T-helper 2 cell (primary cell): ENCODE results near the gene LENG1.

ENCODE experiments used
- DNase-seq, 5 experiments: peaks; one replicate each; pipeline versions ENCODE4 v3.0.0 to v3.0.0-alpha.2; 2012 to 2022

The LENG1 gene

DNA sequence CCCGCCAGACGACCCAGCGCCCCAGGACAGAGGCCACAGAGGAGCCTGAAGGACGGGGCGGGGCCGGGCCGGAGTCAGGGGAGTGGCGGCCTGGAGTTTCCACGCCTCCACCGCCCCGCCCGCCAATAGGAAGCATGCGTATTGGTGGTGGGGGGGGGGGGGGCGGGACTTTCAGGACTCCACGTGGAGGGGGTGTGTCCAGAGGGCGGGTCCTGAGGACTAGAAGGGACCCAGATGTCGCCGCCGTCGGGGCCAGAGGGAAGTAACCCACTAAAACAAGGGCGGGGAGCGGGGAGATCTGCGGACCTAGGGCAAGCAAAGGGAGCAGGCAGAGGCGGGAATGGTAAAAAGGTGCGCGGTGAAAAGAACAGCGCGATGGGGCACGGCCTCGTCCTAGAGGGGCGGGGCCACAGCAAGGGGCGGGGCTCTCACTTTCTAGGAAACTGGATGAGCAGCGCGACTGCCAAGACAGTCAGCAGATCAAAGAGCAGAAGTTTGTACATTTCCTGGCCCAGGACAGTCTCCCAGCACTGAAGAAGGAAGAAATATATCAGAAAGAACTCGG lies 2.8 kb upstream of the LENG1 start:
- DNase-seq, result peak; percentile 59 to 83 (median 67)

DNA sequence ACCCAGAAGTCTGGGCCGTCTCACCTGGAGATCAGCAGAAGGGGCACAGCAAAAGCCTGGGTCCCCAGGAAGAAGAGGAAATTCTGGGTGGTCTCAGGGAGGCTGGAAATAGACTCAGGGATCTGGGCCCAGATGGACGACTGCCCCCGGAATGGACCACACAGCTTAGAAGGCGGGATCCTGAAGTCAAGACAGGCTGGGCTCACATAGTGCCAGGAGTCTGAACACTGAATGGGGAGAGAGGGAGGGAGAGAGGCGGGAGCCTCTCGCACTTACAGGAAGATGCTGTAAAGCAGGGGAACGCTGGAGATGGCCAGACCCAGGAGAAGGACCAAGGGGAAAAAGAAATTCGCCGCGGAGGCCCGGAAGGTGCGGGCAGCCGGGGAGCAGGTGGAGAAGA lies 1.3 kb upstream of the LENG1 start:
- DNase-seq, result no peak

DNA sequence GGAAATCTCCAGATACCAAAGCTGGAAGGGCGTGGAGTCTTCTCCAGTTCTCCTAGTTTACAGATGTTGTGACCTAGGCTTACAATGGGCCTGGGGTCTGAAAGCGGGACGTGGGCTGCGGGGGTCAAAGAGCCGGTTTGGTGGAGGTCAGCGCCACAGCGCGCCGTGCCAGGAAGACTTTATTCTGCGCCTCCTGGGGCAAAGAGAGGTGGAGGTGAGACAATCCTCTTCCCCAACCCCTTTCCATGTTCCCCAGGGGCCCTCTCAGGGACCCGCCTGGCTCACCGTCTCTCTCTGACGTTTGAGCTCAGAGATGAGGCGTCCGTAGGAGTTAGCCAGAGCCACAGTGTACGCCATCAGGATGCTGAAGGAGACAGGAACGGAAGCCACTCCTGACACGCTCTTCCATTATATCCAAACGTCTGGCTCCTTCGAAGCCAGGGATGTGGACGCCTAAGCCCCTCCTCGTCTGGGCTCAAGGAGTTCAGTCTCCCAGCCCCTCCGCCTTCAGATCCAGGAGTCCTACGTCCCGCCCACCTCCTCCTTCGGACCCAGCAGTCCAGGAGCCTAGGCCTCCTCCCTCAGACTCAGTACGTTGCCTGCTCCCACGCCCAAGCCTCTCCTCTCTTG lies 776 bp upstream of the LENG1 start:
- DNase-seq, result no peak

DNA sequence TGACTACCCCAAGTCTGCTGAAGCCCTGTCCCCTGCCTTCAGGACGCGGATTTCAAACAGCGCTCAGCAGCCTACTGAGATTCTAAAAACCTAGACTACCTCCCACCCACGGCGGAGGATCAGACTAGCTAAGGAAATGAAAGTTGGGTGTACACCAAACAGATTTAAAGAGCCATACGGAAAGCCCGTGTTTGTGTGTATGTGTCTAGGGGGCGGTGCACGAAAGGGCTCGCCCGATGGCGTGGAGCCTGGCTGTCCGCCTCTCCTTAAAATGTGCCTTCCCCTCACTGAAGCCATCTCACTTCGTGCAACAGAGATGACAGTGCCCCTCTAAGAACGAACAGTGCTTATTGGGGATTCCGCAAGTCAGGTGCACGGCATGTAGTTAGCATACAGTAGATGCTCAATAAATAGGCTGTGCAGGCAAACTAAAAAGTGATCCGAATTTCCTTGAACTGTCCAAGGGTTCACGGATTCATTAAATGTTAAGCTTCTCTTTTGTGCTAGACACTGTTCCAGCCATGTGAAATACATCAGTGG lies 639 bp downstream of the LENG1 start:
- DNase-seq, result peak in 3 of 5 experiments; percentile 15 to 70 (median 21)

DNA sequence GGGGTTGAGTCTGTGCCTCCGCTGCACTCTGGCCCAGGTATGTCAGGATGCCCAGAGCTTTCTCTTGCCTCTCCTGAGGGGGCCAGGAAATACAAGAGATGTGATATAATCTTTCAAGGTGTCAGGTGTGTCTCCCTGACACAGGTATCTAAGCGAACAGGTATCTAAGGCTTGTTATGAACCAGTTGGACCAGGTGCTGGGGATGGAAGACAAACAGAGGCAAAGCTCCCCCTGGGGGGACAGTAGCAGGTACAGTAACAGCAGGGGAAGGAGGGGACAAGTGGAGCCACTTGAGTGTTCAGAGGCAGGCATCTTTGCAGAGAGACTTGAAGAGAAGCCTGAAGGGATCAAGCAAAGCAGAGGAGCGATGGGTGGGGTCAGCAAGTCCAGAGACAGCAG lies 2.6 kb downstream of the LENG1 start:
- DNase-seq, result no peak

DNA sequence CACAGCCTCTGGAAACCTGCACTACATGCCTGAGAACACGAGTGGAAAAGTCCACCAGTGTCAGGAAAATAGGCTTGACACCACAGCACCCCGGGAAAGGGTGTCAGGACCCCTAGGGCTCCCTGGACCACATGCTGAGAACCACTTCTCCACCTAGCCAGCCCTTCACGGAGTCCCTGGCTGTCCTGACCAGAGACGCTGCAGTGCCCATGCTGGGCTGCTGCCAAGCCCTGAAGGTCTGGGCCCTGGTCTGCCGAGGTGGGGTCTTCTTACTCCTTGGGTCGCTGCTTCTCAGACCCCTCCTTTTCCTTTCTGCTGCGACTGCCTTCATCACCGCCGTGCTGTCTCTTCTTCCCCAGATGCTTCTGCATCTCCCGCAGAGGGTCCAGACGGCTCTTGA lies 3.0 kb downstream of the LENG1 start:
- no peak for DNase-seq

DNA sequence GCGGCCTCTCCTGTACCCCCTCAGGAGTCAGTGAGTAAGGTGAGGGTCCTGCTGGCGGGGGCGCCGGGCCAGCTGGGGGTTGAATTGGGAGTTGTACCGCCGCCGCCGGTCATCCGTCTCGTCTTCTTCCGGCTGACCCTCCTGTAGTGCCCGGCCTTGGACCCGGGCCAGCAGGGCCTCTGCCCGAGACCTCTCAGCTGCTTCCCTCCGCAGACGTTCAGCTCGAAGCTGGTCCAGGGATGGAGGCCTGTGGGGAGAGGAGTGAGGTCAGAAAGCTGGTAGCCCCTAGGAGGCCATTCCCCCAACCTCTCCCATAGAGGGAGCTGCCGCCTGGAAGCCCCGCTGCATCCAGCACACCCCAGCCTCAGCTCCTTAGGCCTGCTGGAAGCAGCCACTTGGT lies 3.8 kb downstream of the LENG1 start:
- DNase-seq, result no peak

DNA sequence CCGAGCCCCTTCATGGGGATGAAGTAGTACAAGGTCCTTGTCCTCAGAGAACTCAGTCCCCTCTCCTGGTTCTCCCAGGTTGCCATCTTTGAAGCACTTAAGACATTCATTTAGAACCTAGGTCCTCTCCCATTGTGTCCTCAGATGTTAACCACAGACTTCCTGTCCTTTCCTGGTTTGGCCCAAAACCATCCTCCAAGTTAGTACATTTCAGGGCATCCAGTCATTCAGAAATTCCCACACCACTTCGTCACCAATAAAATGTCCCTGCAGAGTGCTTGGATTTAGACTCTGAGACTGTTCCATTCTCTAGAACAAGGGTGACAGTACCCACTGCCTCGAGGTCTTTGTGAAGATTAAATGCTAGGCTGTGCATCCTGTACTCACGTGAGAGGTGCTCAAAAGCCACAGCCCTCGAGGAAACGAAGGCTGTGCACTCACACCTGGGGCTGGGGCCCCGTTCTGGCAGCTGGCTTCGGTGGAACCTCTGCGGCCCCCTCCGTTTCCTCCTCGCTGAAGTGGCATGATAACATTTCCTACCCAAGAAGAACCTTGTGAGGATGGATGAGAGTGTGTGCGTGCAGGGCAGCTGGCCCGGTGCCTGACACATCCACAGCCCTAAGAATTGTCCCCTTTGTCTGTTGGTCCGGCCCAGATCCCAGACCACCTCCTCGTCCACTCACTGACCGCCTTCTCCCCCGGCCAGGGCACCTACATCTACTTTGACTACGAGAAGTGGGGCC lies 4.7 kb downstream of the LENG1 start:
- DNase-seq, result peak in 3 of 5 experiments; percentile 33 to 92 (median 41)

DNA sequence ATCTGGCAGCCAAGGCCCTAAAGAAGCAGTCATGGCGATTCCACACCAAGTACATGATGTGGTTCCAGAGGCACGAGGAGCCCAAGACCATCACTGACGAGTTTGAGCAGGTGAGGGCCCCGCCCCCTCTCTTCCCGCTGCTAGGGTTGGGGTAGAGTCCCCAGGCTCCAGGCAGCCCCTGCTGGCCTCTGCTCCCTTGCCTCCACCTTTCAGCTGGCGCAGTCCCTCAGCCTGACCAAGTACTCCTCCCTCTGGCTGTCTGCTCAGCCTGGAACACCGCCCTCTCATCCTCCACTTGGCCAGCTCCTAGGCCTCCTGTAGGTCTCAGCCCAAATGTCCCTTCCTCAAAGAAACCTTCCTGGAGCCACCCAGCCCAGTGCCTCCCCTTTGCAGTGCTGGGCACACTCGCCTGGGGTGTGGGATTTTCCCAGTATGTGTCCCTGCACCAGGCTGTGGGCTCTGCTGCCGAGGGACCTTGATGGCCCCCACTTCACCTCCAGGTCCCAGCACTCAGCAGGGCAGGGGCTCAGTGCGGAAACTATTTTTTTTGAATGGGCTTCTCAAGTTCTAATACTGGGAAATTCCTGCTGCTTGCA lies 5.7 kb downstream of the LENG1 start:
- no peak for DNase-seq

DNA sequence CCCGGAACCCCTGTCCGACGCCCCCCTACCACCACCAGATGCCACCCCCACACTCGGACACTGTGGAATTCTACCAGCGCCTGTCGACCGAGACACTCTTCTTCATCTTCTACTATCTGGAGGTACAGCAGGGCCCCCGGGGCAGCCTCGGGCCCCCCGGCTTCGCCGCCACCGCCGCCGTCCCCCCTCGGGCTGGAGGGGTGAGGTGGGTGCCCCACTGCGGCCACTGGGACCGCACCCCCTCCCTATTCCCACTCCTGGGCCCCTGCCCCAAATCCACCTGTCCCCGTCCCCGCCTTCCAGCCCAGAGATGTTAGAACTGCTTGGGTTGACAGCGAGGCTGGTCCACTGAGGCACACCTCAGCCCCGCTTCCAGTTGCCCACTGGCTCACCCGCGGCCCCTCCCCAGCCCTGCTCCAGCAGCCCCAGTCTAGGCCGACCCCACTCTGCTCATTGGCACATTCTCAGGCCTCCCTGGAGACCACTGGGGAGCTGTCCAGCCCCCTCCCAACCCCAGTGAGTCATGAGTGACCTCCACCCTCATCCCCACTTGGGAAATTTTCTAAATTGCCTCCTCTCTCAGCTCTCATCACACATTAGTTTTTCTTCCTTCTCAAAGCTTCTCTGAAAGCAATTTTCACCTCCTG lies 6.5 kb downstream of the LENG1 start:
- no peak for DNase-seq

DNA sequence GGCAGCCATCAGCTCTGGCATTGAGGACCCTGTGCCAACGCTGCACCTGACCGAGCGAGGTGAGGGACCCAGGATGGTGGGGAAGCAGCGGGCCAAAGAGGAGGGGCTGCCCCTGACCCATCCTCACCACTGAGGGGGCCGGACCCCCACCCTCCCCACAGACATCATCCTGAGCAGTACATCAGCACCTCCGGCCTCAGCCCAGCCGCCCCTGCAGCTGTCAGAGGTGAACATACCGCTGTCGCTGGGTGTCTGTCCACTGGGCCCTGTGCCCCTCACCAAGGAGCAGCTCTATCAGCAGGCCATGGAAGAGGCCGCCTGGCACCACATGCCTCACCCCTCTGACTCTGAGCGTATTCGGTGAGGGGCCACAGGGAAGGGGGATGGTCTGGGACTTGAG lies 7.3 kb downstream of the LENG1 start:
- no peak for DNase-seq

DNA sequence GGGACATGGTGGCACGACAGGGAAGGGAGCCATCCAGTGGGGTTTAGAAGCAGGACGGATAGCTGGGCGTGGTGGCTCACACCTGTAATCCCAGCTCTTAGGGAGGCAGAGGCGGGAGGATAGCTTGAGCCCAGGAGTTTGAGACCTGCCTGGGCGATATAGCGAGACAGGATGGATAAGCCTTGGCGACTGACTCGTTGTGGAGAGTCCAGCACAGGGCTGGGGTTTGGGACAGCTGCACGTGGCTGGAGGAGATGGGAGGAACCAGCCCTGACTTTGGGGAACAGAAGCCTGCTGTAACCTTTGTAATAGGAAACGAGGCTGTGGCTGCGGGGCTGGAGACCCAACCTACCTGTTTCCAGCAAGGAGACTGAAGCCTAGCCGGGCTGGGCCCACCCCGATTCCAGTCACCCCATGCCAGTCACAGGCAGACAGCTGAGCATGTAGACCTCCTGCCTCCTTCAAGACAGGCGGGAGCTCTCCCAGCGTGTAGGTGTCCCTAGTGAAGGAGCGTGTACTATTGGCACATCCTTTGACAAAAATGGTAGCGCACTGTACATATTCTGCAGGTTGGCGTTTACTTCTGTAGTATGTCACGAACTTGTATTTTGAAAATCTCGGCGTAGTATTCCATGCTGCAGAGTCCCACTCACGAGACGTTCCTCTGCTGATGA lies 8.0 kb downstream of the LENG1 start:
- DNase-seq, result no peak

DNA sequence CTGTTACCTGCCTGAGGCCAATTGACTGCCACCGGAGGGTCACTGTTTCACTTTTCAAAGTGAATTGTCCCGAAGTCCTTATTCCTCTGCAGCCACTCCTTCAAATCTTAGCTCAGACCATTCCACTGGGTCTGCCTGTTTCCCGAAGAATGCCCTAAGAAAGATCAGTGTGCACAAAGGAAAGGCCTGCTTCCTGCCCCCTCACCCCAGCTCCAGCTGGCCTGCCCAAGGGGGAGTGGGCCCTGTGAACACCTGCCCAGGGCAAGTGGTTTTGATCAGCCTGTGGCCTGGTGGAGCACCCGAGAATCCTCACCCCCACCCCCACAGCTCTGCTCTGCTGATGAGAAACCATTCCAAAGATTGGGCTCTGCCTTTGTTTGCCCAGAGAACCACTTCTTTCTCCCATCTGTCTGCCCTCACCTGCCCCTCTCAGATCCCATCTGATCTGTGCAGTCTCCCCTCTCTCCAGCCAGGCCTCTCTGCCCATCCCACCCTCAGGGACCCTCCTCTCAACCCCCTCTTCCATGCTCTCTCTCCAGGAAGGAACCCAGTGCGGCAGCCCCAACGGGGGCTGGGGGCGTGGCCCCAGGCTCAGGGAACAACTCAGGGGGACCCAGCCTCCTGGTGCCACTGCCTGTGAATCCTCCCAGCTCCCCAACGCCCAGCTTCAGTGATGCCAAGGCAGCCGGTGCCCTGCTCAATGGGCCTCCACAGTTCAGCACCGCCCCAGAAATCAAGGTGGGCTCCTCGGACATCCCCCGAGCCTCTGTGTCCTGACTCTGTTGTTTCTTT lies 10.3 kb downstream of the LENG1 start:
- DNase-seq, result no peak

DNA sequence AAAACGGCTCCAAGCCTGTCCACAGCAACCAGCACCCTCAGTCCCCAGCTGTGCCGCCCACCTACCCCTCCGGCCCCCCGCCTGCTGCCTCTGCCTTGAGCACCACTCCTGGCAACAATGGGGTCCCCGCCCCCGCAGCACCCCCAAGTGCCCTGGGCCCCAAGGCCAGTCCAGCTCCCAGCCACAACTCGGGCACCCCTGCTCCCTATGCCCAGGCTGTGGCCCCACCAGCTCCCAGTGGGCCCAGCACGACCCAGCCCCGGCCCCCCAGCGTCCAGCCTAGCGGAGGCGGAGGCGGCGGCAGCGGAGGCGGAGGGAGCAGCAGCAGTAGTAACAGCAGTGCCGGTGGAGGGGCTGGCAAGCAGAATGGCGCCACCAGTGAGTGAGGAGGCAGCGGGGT lies 11.4 kb downstream of the LENG1 start:
- no peak for DNase-seq

DNA sequence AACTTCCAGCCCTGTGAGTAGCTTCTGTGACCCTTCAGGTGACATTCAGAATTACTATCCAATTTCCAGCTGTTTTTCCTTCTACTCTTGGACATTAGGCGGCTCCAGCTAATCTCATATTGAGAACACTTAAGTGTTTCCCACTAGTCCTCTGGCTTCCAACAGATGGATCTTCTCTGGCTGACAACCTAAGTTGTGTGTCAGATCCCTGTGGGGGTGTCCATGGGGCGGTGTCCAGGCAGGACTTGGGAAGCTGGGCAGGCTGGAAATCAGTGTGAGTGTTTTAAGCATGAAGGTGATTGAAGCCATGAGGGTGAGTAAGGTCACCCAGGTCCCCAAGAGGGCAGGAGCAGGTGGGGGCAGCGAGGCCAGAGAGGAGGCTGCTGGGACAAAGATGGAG lies 11.8 kb downstream of the LENG1 start:
- DNase-seq, result no peak

DNA sequence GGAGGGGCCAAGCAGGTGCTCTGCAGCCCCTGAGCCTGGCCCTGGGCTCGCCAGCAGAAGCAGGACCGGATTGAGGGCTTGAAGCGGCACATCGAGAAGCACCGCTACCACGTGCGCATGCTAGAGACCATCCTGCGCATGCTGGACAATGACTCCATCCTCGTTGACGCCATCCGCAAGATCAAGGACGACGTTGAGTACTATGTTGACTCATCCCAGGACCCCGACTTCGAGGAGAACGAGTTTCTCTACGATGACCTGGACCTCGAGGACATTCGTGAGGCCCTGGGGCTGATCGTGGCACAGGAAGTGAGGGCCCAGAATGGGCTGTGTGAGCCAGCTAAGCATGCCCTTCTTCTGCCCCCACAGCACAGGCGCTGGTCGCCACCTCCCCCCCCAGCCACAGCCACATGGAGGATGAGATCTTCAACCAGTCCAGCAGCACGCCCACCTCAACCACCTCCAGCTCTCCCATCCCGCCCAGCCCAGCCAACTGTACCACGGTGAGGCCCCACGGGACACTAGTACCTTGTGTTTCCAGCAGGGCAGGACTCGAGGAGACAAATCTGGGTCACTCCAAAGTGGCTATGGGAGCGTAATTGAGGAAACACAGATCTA lies 13.9 kb downstream of the LENG1 start:
- no peak for DNase-seq

DNA sequence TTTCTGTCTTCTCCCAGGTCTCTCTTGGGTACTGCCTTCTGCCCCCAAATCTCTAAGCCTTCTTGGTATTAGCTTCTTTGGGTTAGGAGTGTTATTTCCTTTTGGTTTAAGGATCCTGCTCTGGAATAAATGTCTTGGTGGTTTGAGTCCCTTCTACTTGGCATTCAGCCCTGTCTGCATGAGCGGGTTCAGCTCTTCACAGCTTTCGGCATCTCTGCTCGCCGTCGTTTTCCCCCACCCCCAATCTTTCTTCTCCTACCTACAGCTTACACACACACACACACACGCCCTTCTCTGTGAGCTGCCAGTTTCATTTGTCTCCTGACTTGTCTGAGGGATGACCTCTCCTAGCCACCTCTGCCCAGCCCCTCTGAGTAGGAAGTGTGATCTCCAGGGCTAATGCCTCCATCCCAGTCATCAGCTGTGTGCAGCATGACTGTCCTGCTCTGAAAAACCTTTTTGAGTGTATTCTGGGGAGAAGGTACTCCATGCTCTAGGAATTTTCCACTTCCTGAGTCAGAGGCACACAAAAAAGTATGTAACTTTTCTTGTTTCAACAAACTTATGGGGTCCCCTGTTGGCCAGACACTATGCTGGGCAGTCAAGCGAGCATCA lies 17.2 kb downstream of the LENG1 start:
- no peak for DNase-seq

DNA sequence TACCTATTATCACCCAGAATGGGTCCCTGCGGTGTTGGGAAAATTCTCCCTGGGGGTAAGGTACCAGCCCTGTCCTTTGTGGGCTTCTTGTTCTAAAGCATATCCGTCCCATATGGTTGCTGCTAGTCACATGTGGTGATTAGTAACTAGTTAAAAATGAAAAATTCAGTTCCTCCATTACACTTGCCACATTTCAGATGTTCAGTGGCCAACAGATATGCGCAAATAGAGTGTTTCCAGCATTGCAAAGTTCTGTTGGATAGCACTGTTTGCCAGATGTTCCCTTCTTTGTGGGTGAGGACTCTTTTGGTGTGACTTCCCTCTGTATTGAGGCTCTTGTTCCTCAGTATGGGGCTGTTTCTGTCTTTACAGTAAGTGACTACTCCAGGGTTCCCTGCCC lies 18.2 kb downstream of the LENG1 start:
- DNase-seq, result no peak

DNA sequence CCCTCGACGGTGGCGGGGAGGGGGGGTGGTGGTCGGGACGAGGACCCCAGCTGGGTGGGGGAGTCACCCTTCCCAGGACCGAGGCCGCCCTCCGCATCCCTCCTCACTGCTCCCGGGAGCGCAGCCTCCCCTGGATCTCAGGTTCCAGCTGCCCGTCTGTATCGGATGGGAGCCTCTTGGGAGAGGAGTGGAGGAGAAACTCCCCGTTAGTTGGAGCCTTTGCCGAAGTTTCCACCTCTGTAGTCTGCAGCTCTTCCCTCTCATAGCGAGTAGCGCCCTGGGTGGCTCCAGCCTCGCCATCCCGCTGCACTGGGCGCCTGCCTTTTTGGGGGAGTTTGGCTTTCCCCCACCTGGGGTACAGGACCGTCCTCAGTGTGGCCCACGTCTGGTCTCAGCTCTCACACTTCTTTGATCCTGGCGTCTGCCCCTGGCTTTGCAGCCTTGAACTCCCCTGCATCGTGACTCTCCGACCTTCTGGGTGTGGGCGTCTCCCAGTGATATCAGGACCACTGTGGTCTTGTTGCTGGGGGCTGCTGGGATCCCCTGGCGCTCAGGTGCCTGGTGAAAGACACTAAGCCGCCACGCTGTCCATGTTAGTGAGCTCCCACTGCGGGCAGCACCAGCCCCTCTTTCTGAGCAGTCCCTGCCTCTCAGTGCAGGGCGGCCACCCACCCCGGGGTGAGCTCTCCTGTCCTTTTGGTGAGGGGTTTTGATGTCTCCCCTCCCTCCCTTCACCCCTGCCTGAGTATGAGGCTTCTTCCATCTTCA lies 20.8 kb downstream of the LENG1 start:
- peak in 2 of 5 experiments; percentile 28 for DNase-seq
